ENCODE results near the gene AMDHD1. TPM values are rescaled to one million over a fixed set of nuclear protein-coding genes. Genes with fewer than 3 reads are reported as not detected.

The AMDHD1 gene
- total and polyA plus RNA-seq, 2 of the 8 experiments (the other 6 are each of a cell fraction or from before 2014, with no cell fraction given): 0.14 TPM; not detected in 1

- Histone ChIP-seq H4K20me1 (replicated peaks in 1 of 2; ENCODE audit: control insufficient read depth in 1 of 2, insufficient read depth in 2 of 2, low read length in 2 of 2) (no peaks in the 10 kb centered on the region), H3K79me2 (ENCODE audit: control insufficient read depth in 1 of 2, insufficient read depth in 2 of 2, low read length in 2 of 2) (no peaks in the 10 kb centered on the region), H3K4me2 (ENCODE audit: insufficient read depth in 1 of 2, low read depth in 2 of 2, low read length in 2 of 2) (no peak overlapping the region), H4K5ac (ENCODE audit: insufficient read length, low read depth, low read length) (no peak overlapping the region), H3K23ac (ENCODE audit: insufficient read length) (no peak overlapping the region), H3K14ac (ENCODE audit: insufficient read length) (no peak overlapping the region), H2AFZ (ENCODE audit: low read length) (no peak overlapping the region), H3K27me3 (replicated peaks in 1 of 4; ENCODE audit: control insufficient read depth in 3 of 4, extremely low read depth in 1 of 4, insufficient read depth in 3 of 4, low read length in 3 of 4) (peaks cover 0 to 1% (median 0%) of the 10 kb centered on the region in 4 experiments; a peak in 1 of 7 replicates), H3K4me3 (ENCODE audit: extremely low read depth in 1 of 4, insufficient read depth in 2 of 4, low read depth in 3 of 4, low read length in 4 of 4) (no peak overlapping the region), H3K9me3 (ENCODE audit: insufficient read depth in 2 of 2, low read depth in 1 of 2, low read length in 1 of 2) (no peaks in the 10 kb centered on the region), H3K56ac (replicated peaks; ENCODE audit: insufficient read length, low read depth, low read length) (no peak overlapping the region), H3K18ac (ENCODE audit: extremely low read depth, low read length) (no peak overlapping the region), H3K23me2 (ENCODE audit: low read depth, low read length) (no peaks in the 10 kb centered on the region), H2BK20ac (ENCODE audit: low read length) (no peak overlapping the region), H4K91ac (replicated peaks; ENCODE audit: insufficient read length, low read length) (no peak overlapping the region), H2BK12ac (ENCODE audit: low read depth, low read length) (no peak overlapping the region), H3K79me1 (ENCODE audit: low read depth, low read length) (no peaks in the 10 kb centered on the region), H3K9ac (replicated peaks in 1 of 4; ENCODE audit: extremely low read depth in 1 of 4, low read depth in 3 of 4, low read length in 3 of 4) (no peak overlapping the region), H3K4ac (replicated peaks; ENCODE audit: insufficient read length, low read depth, low read length) (no peak overlapping the region), H3K4me1 (replicated peaks in 1 of 4; ENCODE audit: control insufficient read depth in 3 of 4, insufficient read depth in 4 of 4, low read length in 3 of 4) (no peaks in the 10 kb centered on the region), H3K36me3 (ENCODE audit: control insufficient read depth in 2 of 4, insufficient read depth in 4 of 4, low read length in 3 of 4) (peaks cover 9 to 76% (median 45%) of the 10 kb centered on the region in 4 experiments), H2BK120ac (replicated peaks; ENCODE audit: low read depth, low read length) (no peak overlapping the region), H3K27ac (ENCODE audit: low read depth, low read length) (no peak overlapping the region), H2BK5ac (ENCODE audit: low read depth, low read length) (no peak overlapping the region), H2BK15ac (ENCODE audit: low read length) (no peak overlapping the region), H2AK5ac (ENCODE audit: low read depth, low read length) (no peak overlapping the region), H4K8ac (ENCODE audit: extremely low read depth, insufficient read depth, low read length) (no peak overlapping the region)
- ChIA-PET CTCF (ENCODE audit: partially characterized antibody) (interaction anchor here (1.0 to 2.8 kb wide), 7 partner anchors 8 to 501 kb away, joined by 3 to 12 read pairs (median 8); no protein-coding TSS in a partner anchor), POLR2A (ENCODE audit: partially characterized antibody) (no interaction called here)
- TF ChIP-seq TBP (IDR thresholded peaks at IDR 0.05; ENCODE audit: low read depth, low read length) (no peak), CTCF (IDR thresholded peaks at IDR 0.05; ENCODE audit: control extremely low read depth in 1 of 3, insufficient read depth in 1 of 3, low read depth in 1 of 3, low read length in 3 of 3) (peak; percentile 42 to 52 (median 50)), RAD21 (IDR thresholded peaks at IDR 0.05 in 1 of 2, conservative IDR thresholded peaks at IDR 0.05 in 1 of 2; ENCODE audit: low read depth in 2 of 2, low read length in 2 of 2) (peak; percentile 28 to 45; a peak in 3 of 4 replicates)
- 93% methylated on average over 5 of the region's 5 CpGs; no CpG with 5 or more reads in 1 of the 2 experiments for WGBS, 2 experiments (ENCODE audit: extremely low coverage in 1 of 2, insufficient coverage in 1 of 2, insufficient read length in 1 of 2, insufficient replicate concordance in 2 of 2, low coverage in 1 of 2, low lambda C conversion rate in 2 of 2, missing lambda C conversion rate in 1 of 2)
- DNase-seq (ENCODE audit: low read depth in 1 of 2, low spot score in 2 of 2) (no peak), FAIRE-seq (peak; percentile 24)
These were observed 72.5 kb downstream of the AMDHD1 start for GRCh38 chr12:96015672-96016071.
